H9 (cell line): ENCODE results near the gene CCDC88C. TPM values are rescaled to one million over a fixed set of nuclear protein-coding genes. Genes with fewer than 3 reads are reported as not detected.
A peak's percentile ranks its signal among the peaks of the same experiment; 100 is the strongest.

Source experiments
- DNase-seq: peaks from one replicate; pipeline ENCODE4 v3.0.0-alpha.2; 2017
- H2AFZ ChIP-seq: one replicate; pipeline ENCODE4 v1.6.1; 2013; ENCODE audit warnings: mild to moderate bottlenecking, low read length, control low read depth, moderate library complexity
- H2AK5ac ChIP-seq: 2 replicates; pipeline ENCODE4 v1.6.1; 2013; ENCODE audit warnings: low read length, control low read depth, mixed read lengths; ENCODE audit not compliant: insufficient read length
- H2BK120ac ChIP-seq: one replicate; pipeline ENCODE4 v1.6.1; 2013; ENCODE audit warnings: low read depth, mild to moderate bottlenecking, low read length, control low read depth, inconsistent platforms; ENCODE audit not compliant: poor library complexity, severe bottlenecking
- H2BK12ac ChIP-seq: 2 replicates; pipeline ENCODE4 v1.6.1; 2013; ENCODE audit warnings: low read length, control low read depth, mixed read lengths, low read depth; ENCODE audit not compliant: insufficient read length
- H2BK15ac ChIP-seq: 2 replicates; pipeline ENCODE4 v1.6.1; 2013; ENCODE audit warnings: low read depth, low read length, control low read depth
- H2BK20ac ChIP-seq: one replicate; pipeline ENCODE4 v1.6.1; 2013; ENCODE audit warnings: low read depth, mild to moderate bottlenecking, low read length, control low read depth, inconsistent platforms; ENCODE audit not compliant: poor library complexity, severe bottlenecking
- H2BK5ac ChIP-seq: 2 replicates; pipeline ENCODE4 v1.6.1; 2013; ENCODE audit warnings: low read length, control low read depth, mixed read lengths; ENCODE audit not compliant: insufficient read length
- H3K14ac ChIP-seq: 2 replicates; pipeline ENCODE4 v1.6.1; 2013; ENCODE audit warnings: low read length, control low read depth; ENCODE audit not compliant: insufficient read depth
- H3K18ac ChIP-seq: 2 replicates; pipeline ENCODE4 v1.6.1; 2013; ENCODE audit warnings: low read depth, mild to moderate bottlenecking, mixed read lengths, low read length, control low read depth; ENCODE audit not compliant: insufficient read length
- H3K23ac ChIP-seq: 2 replicates; pipeline ENCODE4 v1.6.1; 2013; ENCODE audit warnings: low read length, control low read depth, mixed read lengths, low read depth; ENCODE audit not compliant: insufficient read length
- H3K23me2 ChIP-seq: 2 replicates; pipeline ENCODE4 v1.6.1; 2013; ENCODE audit warnings: low read depth, mild to moderate bottlenecking, mixed read lengths, low read length, control low read depth; ENCODE audit not compliant: insufficient read length, poor library complexity, severe bottlenecking
- H3K27ac ChIP-seq: 2 replicates; pipeline ENCODE4 v1.5.1; 2013; ENCODE audit warnings: low read length, control low read depth, mixed read lengths, low read depth; ENCODE audit not compliant: insufficient read length
- H3K27me3 ChIP-seq: 2 replicates; pipeline ENCODE4 v1.6.1; 2013; ENCODE audit warnings: low read length, control low read depth, inconsistent platforms; ENCODE audit not compliant: insufficient read depth
- H3K4ac ChIP-seq: 2 replicates; pipeline ENCODE4 v1.6.1; 2013; ENCODE audit warnings: low read depth, mild to moderate bottlenecking, control low read depth, inconsistent platforms, low read length, moderate library complexity
- H3K4me1 ChIP-seq: 2 replicates; pipeline ENCODE4 v1.6.1; 2013; ENCODE audit warnings: low read length, control low read depth, inconsistent platforms; ENCODE audit not compliant: insufficient read depth
- H3K4me2 ChIP-seq: 2 replicates; pipeline ENCODE4 v1.6.1; 2013; ENCODE audit warnings: low read length, control low read depth, mixed read lengths; ENCODE audit not compliant: insufficient read length, insufficient read depth
- H3K56ac ChIP-seq: 2 replicates; pipeline ENCODE4 v1.6.1; 2013; ENCODE audit warnings: low read depth, mild to moderate bottlenecking, mixed read lengths, low read length, control low read depth; ENCODE audit not compliant: insufficient read length
- H3K79me1 ChIP-seq: 2 replicates; pipeline ENCODE4 v1.6.1; 2013; ENCODE audit warnings: low read depth, mild to moderate bottlenecking, moderate library complexity, low read length, control low read depth, inconsistent platforms; ENCODE audit not compliant: insufficient read depth, poor library complexity, severe bottlenecking
- H3K79me2 ChIP-seq: 2 replicates; pipeline ENCODE4 v1.6.1; 2013; ENCODE audit warnings: low read length, control low read depth, inconsistent platforms; ENCODE audit not compliant: insufficient read depth
- H3K9ac ChIP-seq: 2 replicates; pipeline ENCODE4 v1.6.1; 2013; ENCODE audit warnings: low read length, control low read depth, mixed read lengths; ENCODE audit not compliant: insufficient read length; ENCODE audit errors: extremely low read depth
- H3K9me3 ChIP-seq: one replicate; pipeline ENCODE4 v1.6.1; 2013; ENCODE audit warnings: low read depth, low read length, inconsistent platforms; ENCODE audit not compliant: control insufficient read depth
- H3T11ph ChIP-seq: one replicate; pipeline ENCODE4 v1.6.1; 2013; ENCODE audit warnings: mild to moderate bottlenecking, low read length, control low read depth, inconsistent platforms
- H4K20me1 ChIP-seq: one replicate; pipeline ENCODE4 v1.6.1; 2013; ENCODE audit not compliant: control insufficient read depth, insufficient read length, insufficient read depth
- H4K5ac ChIP-seq: 2 replicates; pipeline ENCODE4 v1.6.1; 2013; ENCODE audit warnings: low read depth, mild to moderate bottlenecking, mixed read lengths, low read length, control low read depth; ENCODE audit not compliant: insufficient read length
- H4K8ac ChIP-seq: replicated peaks from 2 replicates; pipeline ENCODE4 v1.6.1; 2013; ENCODE audit warnings: low read length, control low read depth, mixed read lengths, low read depth; ENCODE audit not compliant: insufficient read length
- H4K91ac ChIP-seq: 2 replicates; pipeline ENCODE4 v1.6.1; 2013; ENCODE audit warnings: low read depth, mild to moderate bottlenecking, moderate library complexity, mixed read lengths, low read length, control low read depth; ENCODE audit not compliant: insufficient read length
- H3K27ac Mint-ChIP-seq, 3 experiments: 2 replicates in 2 of 3; 3 replicates in 1 of 3; pipeline ENCODE4 v1.8.0; 2020 to 2021; ENCODE audit warnings: mixed read lengths in 3 of 3, mild to moderate bottlenecking in 1 of 3, moderate library complexity in 1 of 3
- H3K27me3 Mint-ChIP-seq: 2 replicates; pipeline ENCODE4 v1.8.0; 2021; ENCODE audit warnings: low read depth, mild to moderate bottlenecking, moderate library complexity, mixed read lengths
- H3K36me3 Mint-ChIP-seq, 3 experiments: 2 replicates in 2 of 3; 3 replicates in 1 of 3; pipeline ENCODE4 v1.8.0; 2020 to 2021; ENCODE audit warnings: low read depth in 3 of 3, mixed read lengths in 3 of 3; ENCODE audit not compliant: insufficient read depth in 1 of 3
- H3K4me1 Mint-ChIP-seq, 2 experiments: 2 replicates each; pipeline ENCODE4 v1.8.0; 2020; ENCODE audit warnings: mixed read lengths in 2 of 2
- H3K4me3 Mint-ChIP-seq, 2 experiments: 2 replicates in 1 of 2; 3 replicates in 1 of 2; pipeline ENCODE4 v1.8.0; 2020 to 2021; ENCODE audit warnings: mild to moderate bottlenecking in 2 of 2, mixed read lengths in 2 of 2, moderate library complexity in 1 of 2
- H3K9me3 Mint-ChIP-seq, 2 experiments: 2 replicates in 1 of 2; 3 replicates in 1 of 2; pipeline ENCODE4 v1.8.0; 2020; ENCODE audit warnings: mild to moderate bottlenecking in 2 of 2, mixed read lengths in 2 of 2, moderate library complexity in 1 of 2
- CTCF ChIP-seq: fragments of 200-600 bp; sonication (generic); conservative IDR thresholded peaks from 3 replicates; pipeline ENCODE4 v1.8.0; 2021; ENCODE audit warnings: antibody characterized with exemption, mild to moderate bottlenecking
- WGBS: extraction: QIAGEN DNeasy Blood & Tissue Kit; methylation state at CpG from one replicate; pipeline ENCODE4 v1.1.7; 2013; ENCODE audit warnings: missing lambda C conversion rate, low lambda C conversion rate, mixed read lengths; ENCODE audit not compliant: insufficient read length; ENCODE audit errors: extremely low coverage; 5-methylcytosine and 5-hydroxymethylcytosine counted together
- total RNA-seq: library from RNA; stranded (reverse); gene quantifications from 2 replicates; pipeline ENCODE4 v1.2.1, GENCODE V29; 2021

Gene CCDC88C
- total RNA-seq, 1 experiment from 2014 or later, result 52.4 TPM

- H3K79me1 ChIP-seq, result no peaks in the 10 kb centered on the region
- H3K4me2 ChIP-seq, result no peak overlapping the region
- peaks cover 29 to 72% (median 62%) of the 10 kb centered on the region in 3 experiments; a peak in 6 of 7 replicates for H3K36me3 Mint-ChIP-seq
- TF ChIP-seq CTCF, result no peak
- no peak overlapping the region for H4K8ac ChIP-seq
- no peaks in the 10 kb centered on the region for H3K27me3 Mint-ChIP-seq
- H4K5ac ChIP-seq, result no peak overlapping the region
- no peaks in the 10 kb centered on the region for H3K9me3 ChIP-seq
- H3K4me1 Mint-ChIP-seq, result peaks cover 14 to 23% of the 10 kb centered on the region in 2 experiments
- H3K4ac ChIP-seq, result no peak overlapping the region
- H3K9me3 Mint-ChIP-seq, result no peaks in the 10 kb centered on the region
- H3T11ph ChIP-seq, result no peak overlapping the region
- no peak overlapping the region for H3K18ac ChIP-seq
- H3K27ac Mint-ChIP-seq, result peak overlapping the region in 2 of 3 experiments; percentile 69 to 76; a peak in 3 of 7 replicates
- H3K27ac ChIP-seq, result no peak overlapping the region
- H3K23ac ChIP-seq, result no peak overlapping the region
- H4K91ac ChIP-seq, result no peak overlapping the region
- H3K56ac ChIP-seq, result no peak overlapping the region
- no peaks in the 10 kb centered on the region for H3K27me3 ChIP-seq
- no peaks in the 10 kb centered on the region for H3K23me2 ChIP-seq
- no peak overlapping the region for H3K9ac ChIP-seq
- no peak overlapping the region for H3K4me3 Mint-ChIP-seq
- no peaks in the 10 kb centered on the region for H3K79me2 ChIP-seq
- H2BK12ac ChIP-seq, result no peak overlapping the region
- H2AK5ac ChIP-seq, result no peak overlapping the region
- no peaks in the 10 kb centered on the region for H4K20me1 ChIP-seq
- no peak overlapping the region for H2AFZ ChIP-seq
- peaks cover under 1% of the 10 kb centered on the region; the same call in 1 of the 2 replicates for H3K4me1 ChIP-seq
- no peak overlapping the region for H2BK5ac ChIP-seq
- no peak overlapping the region for H2BK120ac ChIP-seq
- H3K14ac ChIP-seq, result no peak overlapping the region
- no peak for DNase-seq
- WGBS, result no CpG with 5 or more reads among the region's 10 CpGs
- H2BK20ac ChIP-seq, result no peak overlapping the region
- H2BK15ac ChIP-seq, result no peak overlapping the region
Observed at GRCh38 chr14:91300283-91300895, 117.2 kb downstream of the CCDC88C start.
